Fibroblast of lung (primary cell): ENCODE results near the gene OPA3.

ENCODE experiments used
- CTCF ChIP-seq, 2 donors: IDR thresholded peaks in 1 of 2; conservative IDR thresholded peaks in 1 of 2; 1 replicate in 1 of 2; 2 replicates in 1 of 2; pipeline ENCODE4 v1.5.1; 2011 to 2012; ENCODE audit warnings: low read length in 2 of 2, control low read depth in 1 of 2, inconsistent platforms in 1 of 2, low read depth in 1 of 2, mild to moderate bottlenecking in 1 of 2
- EZH2 ChIP-seq: IDR thresholded peaks from 2 replicates; pipeline ENCODE4 v1.5.1; 2012; ENCODE audit warnings: low read length, control low read depth, mild to moderate bottlenecking; ENCODE audit errors: missing control alignments

DNA sequence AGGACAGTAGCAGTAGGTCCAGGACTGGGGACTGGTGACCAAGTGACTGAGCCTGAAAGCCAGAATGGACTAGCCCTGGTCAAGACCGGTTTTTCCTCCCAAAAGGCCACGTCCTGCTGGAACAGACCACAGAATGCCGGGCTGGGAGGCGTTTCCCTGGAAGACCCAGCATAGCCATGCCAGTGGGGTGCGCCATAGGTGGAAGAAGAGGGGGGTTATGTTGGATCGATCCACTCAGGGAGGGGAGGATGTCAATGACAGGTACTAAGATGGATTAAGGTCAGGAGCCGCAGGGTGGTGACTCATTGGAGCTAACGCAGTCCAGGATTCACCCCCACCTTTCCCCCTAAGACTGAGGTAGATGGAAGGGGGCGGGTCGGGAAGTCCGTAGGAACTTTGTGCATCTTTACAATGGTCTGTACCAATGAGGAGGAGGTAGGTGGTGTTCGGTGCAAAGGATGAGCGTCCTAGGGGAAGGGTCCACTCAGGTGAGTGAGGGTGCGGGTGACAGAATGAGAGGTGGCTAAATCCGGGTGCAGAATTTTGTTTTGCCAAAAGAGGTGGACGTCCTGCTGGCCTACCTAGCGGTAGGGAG, 56.4 kb downstream of the OPA3 start:
- TF ChIP-seq CTCF (conservative IDR thresholded peaks at IDR 0.05 in 1 of 2, IDR thresholded peaks at IDR 0.05 in 1 of 2; ENCODE audit: low read depth in 1 of 2, low read length in 2 of 2) (no peak), EZH2 (no peak)
